Glomerular visceral epithelial cell (primary cell): ENCODE data around the gene PABPC1L.
A peak's percentile ranks its signal among the peaks of the same experiment; 100 is the strongest.

ENCODE experiments used
- DNase-seq: peaks from one replicate; pipeline ENCODE4 v3.0.0-alpha.2; 2016; ENCODE audit errors: extremely low spot score

Gene PABPC1L

GRCh38 chr20:44900231-44900854 lies 9.5 kb upstream of the PABPC1L start:
- no peak for DNase-seq

- DNase-seq, result no peak
Observed at GRCh38 chr20:44901974-44902373, 7.9 kb upstream of the PABPC1L start.

DNA sequence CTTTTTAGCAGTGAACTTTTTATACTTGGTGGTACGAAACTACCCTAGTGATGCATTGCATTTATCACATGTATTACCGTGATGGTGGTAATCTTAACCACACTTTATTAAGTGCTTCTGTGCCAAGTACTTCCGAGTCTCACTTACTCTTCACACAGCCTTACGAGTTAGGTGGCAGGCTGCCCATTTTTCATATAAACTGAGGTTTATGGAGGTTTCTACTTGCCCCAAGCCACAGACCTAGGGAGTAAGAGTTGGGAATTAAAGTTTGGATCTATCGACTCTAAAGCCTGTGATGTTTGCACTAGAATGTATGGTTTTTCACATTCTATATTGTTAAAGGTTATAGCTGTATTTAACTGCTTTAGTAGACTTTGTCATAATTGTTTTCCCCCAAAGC lies 5.5 kb upstream of the PABPC1L start:
- no peak for DNase-seq

DNA sequence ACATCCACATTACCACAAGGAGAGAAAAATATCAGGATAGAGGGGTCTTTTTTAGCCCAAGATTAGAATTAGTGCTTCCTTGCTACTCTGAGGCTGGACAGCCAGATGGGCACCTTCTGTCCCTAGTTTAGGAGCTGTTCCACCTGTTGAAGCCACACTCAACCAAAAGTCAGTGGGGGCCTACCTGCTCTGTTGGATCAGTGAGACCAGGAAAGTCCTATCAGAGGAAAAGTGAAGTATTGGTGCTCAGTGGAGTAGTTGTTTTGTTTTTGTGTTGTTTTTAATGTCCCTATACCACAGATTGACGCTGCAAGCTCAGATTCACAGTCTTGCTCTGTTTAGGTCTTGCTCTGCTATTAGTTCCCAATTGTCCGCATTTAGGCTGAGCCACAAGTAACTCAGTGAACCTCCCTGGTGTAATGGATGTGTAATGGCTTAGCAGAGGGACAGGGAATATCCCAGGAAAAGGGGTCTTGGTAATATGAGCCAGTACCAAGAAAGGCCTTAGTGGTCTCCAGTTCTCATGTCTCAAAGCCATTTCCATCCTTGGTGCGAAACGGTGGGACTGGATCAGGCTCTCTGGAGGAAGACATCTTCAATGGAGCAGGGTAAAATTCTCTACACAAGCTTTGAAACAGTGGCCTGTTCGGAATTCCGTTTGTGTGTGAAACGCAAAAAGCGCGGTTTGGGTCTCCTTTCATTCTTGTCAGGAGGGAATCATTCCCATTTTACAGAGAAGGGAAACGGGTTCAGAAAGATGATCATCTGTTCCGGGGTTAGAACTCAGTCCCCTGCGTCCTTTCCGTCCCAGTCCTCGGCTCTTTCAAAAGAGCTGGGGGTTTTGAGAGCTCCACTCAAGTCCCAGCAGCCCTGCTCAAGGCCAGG lies 631 bp upstream of the PABPC1L start:
- DNase-seq, result no peak

- DNase-seq, result no peak
Observed at GRCh38 chr20:44910690-44911262, 916 bp downstream of the PABPC1L start.

GRCh38 chr20:44911264-44911921 lies 1.5 kb downstream of the PABPC1L start:
- DNase-seq, result peak; percentile 69

DNA sequence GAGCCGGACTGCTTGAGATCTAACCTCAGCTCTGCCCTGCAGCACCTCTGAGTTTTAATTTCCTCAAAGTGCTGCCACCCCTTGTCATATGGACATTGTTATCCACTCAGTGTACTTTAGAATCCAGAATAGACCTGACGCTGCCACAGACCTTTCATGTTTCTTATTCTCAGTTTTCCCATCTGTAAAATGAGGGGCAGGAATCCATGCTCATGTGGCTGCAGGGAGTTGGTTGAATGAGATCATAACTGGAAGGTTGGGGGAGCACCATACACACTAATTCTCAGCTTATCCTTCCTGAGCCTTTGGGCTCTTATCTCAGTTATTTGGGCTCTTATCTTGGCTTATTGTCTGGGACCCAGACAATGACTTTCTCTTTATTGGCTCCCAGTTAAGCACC lies 2.3 kb downstream of the PABPC1L start:
- DNase-seq, result no peak

- no peak for DNase-seq
Observed at GRCh38 chr20:44914924-44915323, 5.1 kb downstream of the PABPC1L start.

GRCh38 chr20:44916586-44916985 lies 6.7 kb downstream of the PABPC1L start:
- DNase-seq, result no peak

- no peak for DNase-seq
Observed at GRCh38 chr20:44917399-44917798, 7.5 kb downstream of the PABPC1L start.

GRCh38 chr20:44918342-44918741 lies 8.5 kb downstream of the PABPC1L start:
- no peak for DNase-seq

DNA sequence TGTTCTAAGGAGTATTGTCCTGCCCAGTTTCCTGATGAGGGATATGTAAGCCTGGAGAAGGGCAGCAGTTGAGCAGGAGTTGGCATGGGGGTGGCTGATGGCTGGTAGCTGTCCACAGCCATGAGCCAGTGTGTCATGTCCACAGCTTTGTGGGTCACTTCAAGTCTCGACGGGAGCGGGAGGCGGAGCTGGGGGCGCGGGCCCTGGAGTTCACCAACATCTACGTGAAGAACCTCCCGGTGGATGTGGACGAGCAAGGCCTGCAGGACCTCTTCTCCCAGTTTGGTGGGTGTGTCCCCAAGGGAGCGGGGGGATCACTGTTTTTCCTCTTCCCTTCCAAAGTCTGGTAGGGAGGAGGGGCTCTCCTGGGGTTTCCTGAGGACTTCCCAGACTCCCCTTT lies 8.9 kb downstream of the PABPC1L start:
- no peak for DNase-seq

GRCh38 chr20:44921447-44921846 lies 11.6 kb downstream of the PABPC1L start:
- DNase-seq, result no peak

- no peak for DNase-seq
Observed at GRCh38 chr20:44924541-44924940, 14.7 kb downstream of the PABPC1L start.

GRCh38 chr20:44928595-44928994 lies 18.7 kb downstream of the PABPC1L start:
- no peak for DNase-seq

GRCh38 chr20:44930517-44931168 lies 20.8 kb downstream of the PABPC1L start:
- no peak for DNase-seq

GRCh38 chr20:44931911-44932310 lies 22.1 kb downstream of the PABPC1L start:
- DNase-seq, result no peak

- DNase-seq, result no peak
Observed at GRCh38 chr20:44932916-44933315, 23.1 kb downstream of the PABPC1L start.

GRCh38 chr20:44936510-44936909 lies 26.6 kb downstream of the PABPC1L start:
- DNase-seq, result no peak

DNA sequence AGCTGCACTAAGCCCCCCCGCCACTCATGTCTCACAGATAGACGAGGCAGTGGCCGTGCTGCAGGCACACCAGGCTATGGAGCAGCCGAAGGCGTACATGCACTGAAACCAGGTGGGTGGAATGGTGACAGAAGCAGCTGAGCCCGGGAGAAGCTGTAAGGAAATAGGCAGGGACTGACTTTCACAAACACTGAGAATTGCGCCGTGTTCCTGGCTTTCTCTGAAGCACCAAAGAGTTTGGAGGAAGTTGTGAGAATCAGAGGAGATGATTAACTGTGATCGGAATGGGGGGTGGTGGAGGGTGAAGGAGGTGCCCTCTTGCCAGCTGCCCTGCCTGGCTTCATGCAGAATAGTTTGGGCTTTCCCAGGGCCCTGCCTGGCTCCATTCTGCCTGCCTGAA lies 28.8 kb downstream of the PABPC1L start:
- no peak for DNase-seq

GRCh38 chr20:44941120-44941691 lies 31.3 kb downstream of the PABPC1L start:
- DNase-seq, result no peak
